ENCODE measurements around the gene FBXL15.

The FBXL15 gene

GRCh38 chr10:102420714-102421506, at the start of gene FBXL15:
Gene FBXL15, plus strand, starts transcription at chr10:102420836. Its CDS starts 294 bp downstream, at chr10:102421130.
- DNase-seq (ENCODE audit: low read depth in 2 of 2) = peak; percentile 94 to 95

GRCh38 chr10:102371295-102371694, 49.3 kb upstream of the FBXL15 start:
- DNase-seq (ENCODE audit: low read depth in 2 of 2) = no peak

GRCh38 chr10:102375250-102375649, 45.4 kb upstream of the FBXL15 start:
- no peak for DNase-seq (ENCODE audit: low read depth in 2 of 2)

- no peak for DNase-seq (ENCODE audit: low read depth in 2 of 2)
Observed at GRCh38 chr10:102375867-102376266, 44.8 kb upstream of the FBXL15 start.

- no peak for DNase-seq (ENCODE audit: low read depth in 2 of 2)
Observed at GRCh38 chr10:102376901-102377300, 43.7 kb upstream of the FBXL15 start.

GRCh38 chr10:102379383-102379782, 41.3 kb upstream of the FBXL15 start:
- DNase-seq (ENCODE audit: low read depth in 2 of 2) = no peak

GRCh38 chr10:102381983-102382382, 38.7 kb upstream of the FBXL15 start:
- DNase-seq (ENCODE audit: low read depth in 2 of 2) = no peak

GRCh38 chr10:102382871-102383270, 37.8 kb upstream of the FBXL15 start:
- no peak for DNase-seq (ENCODE audit: low read depth in 2 of 2)

GRCh38 chr10:102384053-102384452, 36.6 kb upstream of the FBXL15 start:
- DNase-seq (ENCODE audit: low read depth in 2 of 2) = no peak

GRCh38 chr10:102384606-102385429, 35.8 kb upstream of the FBXL15 start:
- no peak for DNase-seq (ENCODE audit: low read depth in 2 of 2)

GRCh38 chr10:102389894-102390293, 30.7 kb upstream of the FBXL15 start:
- no peak for DNase-seq (ENCODE audit: low read depth in 2 of 2)

- no peak for DNase-seq (ENCODE audit: low read depth in 2 of 2)
Observed at GRCh38 chr10:102392306-102392705, 28.3 kb upstream of the FBXL15 start.

GRCh38 chr10:102393411-102394078, 27.1 kb upstream of the FBXL15 start:
- DNase-seq (ENCODE audit: low read depth in 2 of 2) = no peak

- peak; percentile 97 to 98 for DNase-seq (ENCODE audit: low read depth in 2 of 2)
Observed at GRCh38 chr10:102394079-102394800, 26.4 kb upstream of the FBXL15 start.

- DNase-seq (ENCODE audit: low read depth in 2 of 2) = peak in 1 of 2 donors; percentile 62
Observed at GRCh38 chr10:102394801-102395399, 25.7 kb upstream of the FBXL15 start.

- peak; percentile 85 to 87 for DNase-seq (ENCODE audit: low read depth in 2 of 2)
Observed at GRCh38 chr10:102395400-102396316, 25.0 kb upstream of the FBXL15 start, which contains the start of gene NFKB2. Gene NFKB2, plus strand, starts transcription at chr10:102395705. Its CDS starts 255 bp downstream, at chr10:102395960.

GRCh38 chr10:102396317-102396650, 24.4 kb upstream of the FBXL15 start:
- no peak for DNase-seq (ENCODE audit: low read depth in 2 of 2)

- no peak for DNase-seq (ENCODE audit: low read depth in 2 of 2)
Observed at GRCh38 chr10:102396730-102397151, 23.9 kb upstream of the FBXL15 start.

- DNase-seq (ENCODE audit: low read depth in 2 of 2) = no peak
Observed at GRCh38 chr10:102397222-102398171, 23.1 kb upstream of the FBXL15 start.
